D721Med (cell line): Measurements from ENCODE around the gene LSS.
"Not testable (repeated sequence)": the region's sequence is repeated elsewhere in the genome, so short reads cannot be mapped to it uniquely, and the experiment has no call there.

Source experiments
- DNase-seq: peaks from one replicate; pipeline ENCODE4 v3.0.0; 2011; ENCODE audit warnings: low spot score; ENCODE audit not compliant: insufficient read length
- FAIRE-seq: peaks from 2 replicates; lab custom pipeline; 2011; peaks lifted over from hg19 to GRCh38; lab: Jason Lieb, UNC
- TF ChIP-seq, protein P1 (sequence below): IDR thresholded peaks from 2 replicates; pipeline ENCODE4 v1.5.1; 2012; ENCODE audit warnings: mild to moderate bottlenecking, control low read depth; ENCODE audit not compliant: insufficient read depth; ENCODE audit errors: missing control alignments

The LSS gene

DNA sequence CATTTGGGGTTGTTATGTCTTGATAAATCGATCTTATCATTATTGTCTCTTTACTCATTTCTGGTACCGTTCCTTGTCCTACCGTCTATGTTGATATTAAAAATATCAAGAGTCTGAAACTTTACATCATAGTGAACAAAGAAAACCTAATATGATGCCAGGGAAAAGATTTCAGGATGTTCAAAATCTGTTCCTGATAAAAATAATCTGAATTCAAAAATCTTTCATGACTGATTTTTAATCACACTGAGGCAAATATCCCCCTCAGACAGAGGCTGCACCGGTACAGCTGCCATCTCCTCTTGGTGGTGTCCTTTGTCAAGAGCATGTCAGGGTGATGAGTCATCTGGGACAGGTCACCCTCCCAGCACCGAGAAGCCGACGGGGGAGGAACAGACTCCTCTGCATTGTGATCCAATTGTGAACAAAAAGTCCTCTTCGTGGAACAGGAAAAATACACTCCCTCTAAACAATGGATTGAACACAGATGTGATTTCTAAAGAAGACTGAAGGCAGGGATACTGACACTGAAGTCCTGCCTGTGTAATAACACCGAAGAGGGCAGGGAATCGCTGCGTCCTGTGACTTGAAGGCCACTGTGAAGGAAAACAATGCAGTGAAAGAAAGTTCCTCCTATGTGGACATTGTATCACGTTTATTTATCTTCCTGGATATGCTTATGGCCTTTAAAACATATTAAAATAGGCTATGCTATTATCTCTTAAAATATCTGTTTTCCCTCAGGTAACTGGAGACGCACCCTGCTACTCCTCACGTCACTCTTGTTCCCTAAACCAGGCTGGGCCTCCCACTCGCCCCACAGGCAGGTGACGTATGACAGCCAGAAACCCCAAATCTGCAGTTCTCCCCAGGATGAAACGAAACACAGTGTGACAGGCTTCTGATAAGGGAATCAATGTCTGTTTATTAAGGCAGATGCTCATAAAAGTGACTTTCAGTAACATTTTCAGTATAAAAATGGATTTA, 40.1 kb downstream of the LSS start:
- no peak for FAIRE-seq
- TF ChIP-seq, protein P1, sequence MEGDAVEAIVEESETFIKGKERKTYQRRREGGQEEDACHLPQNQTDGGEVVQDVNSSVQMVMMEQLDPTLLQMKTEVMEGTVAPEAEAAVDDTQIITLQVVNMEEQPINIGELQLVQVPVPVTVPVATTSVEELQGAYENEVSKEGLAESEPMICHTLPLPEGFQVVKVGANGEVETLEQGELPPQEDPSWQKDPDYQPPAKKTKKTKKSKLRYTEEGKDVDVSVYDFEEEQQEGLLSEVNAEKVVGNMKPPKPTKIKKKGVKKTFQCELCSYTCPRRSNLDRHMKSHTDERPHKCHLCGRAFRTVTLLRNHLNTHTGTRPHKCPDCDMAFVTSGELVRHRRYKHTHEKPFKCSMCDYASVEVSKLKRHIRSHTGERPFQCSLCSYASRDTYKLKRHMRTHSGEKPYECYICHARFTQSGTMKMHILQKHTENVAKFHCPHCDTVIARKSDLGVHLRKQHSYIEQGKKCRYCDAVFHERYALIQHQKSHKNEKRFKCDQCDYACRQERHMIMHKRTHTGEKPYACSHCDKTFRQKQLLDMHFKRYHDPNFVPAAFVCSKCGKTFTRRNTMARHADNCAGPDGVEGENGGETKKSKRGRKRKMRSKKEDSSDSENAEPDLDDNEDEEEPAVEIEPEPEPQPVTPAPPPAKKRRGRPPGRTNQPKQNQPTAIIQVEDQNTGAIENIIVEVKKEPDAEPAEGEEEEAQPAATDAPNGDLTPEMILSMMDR, result no peak
- no peak for DNase-seq

DNA sequence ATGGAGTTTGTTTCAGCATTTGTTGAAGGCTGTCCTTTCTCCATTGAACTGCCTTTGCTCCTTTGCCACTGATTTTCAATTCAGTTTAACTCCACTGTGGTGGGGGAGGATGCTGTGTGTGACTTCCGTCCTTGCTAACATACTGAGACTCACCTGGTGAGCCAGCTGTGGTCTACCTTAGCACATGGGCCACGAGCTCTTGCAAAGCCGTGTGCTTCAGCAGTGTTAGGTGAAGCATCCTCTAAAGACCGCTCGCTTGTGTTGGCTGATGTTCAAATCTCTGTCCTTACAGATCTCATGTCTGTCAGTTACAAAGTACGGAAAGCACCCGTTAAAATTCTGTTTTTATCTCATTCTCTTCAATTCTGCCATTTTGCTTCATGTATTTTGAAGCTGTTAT, 40.8 kb downstream of the LSS start:
- DNase-seq (no peak), FAIRE-seq (no peak)
- TF ChIP-seq, protein P1, result no peak

DNA sequence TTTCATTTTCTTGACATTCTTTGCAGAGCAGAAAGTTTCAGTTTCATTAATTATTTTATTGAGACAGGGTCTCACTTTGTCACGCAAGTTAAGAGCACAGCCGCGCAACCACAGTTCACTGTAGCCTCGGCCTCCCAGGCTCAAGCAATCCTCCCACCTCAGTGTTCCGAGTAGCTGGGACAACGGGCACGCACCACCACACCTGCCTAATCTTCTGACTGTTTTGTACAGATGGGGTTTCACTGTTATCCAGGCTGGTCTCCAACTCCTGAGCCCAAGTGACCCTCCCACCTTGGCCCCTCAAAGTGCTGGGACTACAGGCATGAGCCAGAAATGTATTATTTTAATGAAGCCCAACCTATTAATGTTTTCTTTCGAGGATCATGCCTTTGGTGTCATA, 41.3 kb downstream of the LSS start:
- FAIRE-seq, result no peak
- TF ChIP-seq, protein P1, result no peak
- no peak for DNase-seq

DNA sequence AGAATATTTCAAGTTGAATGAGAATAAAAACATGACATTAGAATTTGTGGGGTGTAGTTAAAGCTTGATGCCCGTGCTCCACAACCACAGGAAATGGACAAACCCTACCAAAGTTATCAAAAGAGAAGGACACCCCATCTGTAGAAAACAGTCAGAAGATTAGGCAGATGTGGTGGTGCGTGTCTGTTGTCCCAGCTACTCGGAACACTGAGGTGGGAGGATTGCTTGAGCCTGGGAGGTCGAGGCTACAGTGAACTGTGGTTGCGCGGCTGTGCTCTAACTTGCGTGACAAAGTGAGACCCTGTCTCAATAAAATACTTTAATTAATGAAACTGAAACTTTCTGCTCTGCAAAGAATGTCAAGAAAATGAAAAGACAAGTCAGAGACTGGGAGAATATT, 42.9 kb downstream of the LSS start:
- no peak for DNase-seq
- no peak for FAIRE-seq
- TF ChIP-seq, protein P1, result no peak

DNA sequence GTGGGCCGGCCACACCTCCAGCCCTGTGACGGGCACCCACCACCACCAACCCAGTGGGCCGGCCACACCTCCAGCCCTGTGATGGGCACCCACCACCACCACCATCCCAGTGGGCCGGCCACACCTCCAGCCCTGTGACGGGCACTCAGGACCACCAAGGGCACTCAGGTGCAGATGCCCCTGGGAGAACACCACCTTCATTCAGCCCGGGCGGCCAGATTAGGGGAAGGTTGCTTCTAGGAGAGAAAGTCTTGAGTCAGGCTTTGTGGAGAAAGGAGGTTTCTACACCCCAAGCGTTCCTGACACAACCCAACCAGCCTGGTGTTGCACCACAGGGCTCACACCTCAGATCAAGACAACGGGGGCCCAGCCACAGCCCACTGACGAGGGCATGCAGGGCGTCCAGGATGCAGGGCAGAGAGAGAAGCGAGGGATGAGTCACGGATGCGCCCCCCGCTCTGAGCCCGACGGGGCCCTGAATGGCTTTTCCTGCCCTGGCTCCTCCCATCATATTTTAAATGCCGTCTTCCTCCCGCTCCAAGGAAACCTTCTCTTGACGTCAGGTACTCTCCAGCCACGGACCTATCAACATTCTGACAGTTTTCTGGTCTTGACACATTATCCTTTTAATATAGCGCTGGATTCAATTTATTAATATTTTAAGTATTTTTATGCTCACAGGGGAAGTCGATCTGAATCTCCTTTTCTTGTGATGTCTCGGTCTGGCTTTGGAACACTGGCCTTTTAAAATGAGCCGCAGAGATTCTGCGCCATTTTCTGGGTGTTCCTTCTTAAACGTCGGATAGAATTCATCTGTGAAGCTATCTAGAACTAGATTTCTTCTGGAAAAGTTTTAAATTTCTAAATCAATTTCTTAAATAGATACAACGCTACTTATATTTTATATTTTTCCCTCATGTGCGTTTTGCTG, 43.7 kb downstream of the LSS start:
- TF ChIP-seq, protein P1, result no peak
- DNase-seq, result peak; percentile 65
- FAIRE-seq, result no peak

DNA sequence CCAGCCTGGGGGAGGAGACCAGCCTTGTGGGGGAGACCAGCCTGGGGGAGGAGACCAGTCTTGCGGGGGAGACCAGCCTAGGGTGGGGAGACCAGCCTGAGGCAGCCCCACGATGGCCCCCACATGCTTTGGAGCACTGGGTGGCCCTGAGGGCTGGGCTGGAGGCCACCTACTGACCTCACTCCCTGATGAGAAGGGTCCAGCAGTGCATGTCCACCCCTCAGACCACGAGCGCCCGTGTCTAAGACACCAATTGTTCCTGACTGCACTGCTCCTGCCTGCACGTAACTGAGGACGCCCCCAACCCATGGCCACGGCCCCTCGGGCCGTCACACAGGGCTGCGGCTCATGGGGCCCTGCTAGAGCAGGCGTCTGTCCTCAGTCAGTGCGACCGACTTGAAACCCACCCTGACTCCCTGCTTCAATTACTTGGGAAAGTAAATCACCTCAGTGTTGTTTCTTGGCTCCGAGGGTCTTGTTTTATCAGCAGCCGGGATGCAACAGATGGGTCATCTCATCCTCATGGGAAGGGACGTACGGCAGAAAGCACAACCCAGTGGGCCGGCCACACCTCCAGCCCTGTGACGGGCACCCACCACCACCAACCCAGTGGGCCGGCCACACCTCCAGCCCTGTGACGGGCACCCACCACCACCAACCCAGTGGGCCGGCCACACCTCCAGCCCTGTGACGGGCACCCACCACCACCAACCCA, 44.5 kb downstream of the LSS start, which contains the start of gene SPATC1L:
Gene SPATC1L (minus strand): TSS at position 550 of the 715 bp plus-strand sequence. CDS start 1,643 bp downstream, outside the sequence.
- TF ChIP-seq, protein P1, result no peak
- no peak for FAIRE-seq
- DNase-seq, result peak; percentile 69

DNA sequence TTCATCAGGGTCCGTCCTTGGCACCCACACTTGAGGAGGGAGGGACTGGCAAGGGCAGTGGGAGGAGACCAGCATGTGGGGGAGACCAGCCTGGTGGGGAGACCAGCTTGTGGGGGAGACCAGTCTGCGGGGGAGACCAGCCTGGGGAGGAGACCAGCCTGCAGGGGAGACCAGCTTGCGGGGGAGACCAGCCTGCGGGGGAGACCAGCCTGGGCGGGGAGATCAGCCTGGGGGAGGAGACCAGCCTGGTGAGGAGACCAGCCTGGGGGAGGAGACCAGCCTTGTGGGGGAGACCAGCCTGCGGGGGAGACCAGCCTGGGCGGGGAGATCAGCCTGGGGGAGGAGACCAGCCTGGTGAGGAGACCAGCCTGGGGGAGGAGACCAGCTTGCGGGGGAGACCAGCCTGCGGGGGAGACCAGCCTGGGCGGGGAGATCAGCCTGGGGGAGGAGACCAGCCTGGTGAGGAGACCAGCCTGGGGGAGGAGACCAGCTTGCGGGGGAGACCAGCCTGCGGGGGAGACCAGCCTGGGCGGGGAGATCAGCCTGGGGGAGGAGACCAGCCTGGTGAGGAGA, 45.2 kb downstream of the LSS start:
- DNase-seq, FAIRE-seq: not testable (repeated sequence)
